Stromal cell of bone marrow (primary cell): Measurements from ENCODE around the gene SPAG16.
"Not testable (repeated sequence)": the region's sequence is repeated elsewhere in the genome, so short reads cannot be mapped to it uniquely, and the experiment has no call there.

Experiments
- DNase-seq: peaks from one replicate; pipeline ENCODE4 v3.0.0-alpha.2; 2012; ENCODE audit warnings: low read depth

SPAG16 gene

GRCh38 chr2:213410687-213411086 is 126.4 kb downstream of the SPAG16 start:
- not testable (repeated sequence) for DNase-seq

GRCh38 chr2:213411582-213412289 is 127.5 kb downstream of the SPAG16 start:
- no peak for DNase-seq

GRCh38 chr2:213415093-213415492 is 130.8 kb downstream of the SPAG16 start:
- DNase-seq, result no peak

- no peak for DNase-seq
Measured at GRCh38 chr2:213416832-213417231, 132.6 kb downstream of the SPAG16 start.

GRCh38 chr2:213419980-213420379 is 135.7 kb downstream of the SPAG16 start:
- no peak for DNase-seq

GRCh38 chr2:213420828-213421385 is 136.6 kb downstream of the SPAG16 start:
- DNase-seq, result no peak

GRCh38 chr2:213422211-213422610 is 137.9 kb downstream of the SPAG16 start:
- no peak for DNase-seq

- DNase-seq, result no peak
Measured at GRCh38 chr2:213425618-213426017, 141.4 kb downstream of the SPAG16 start.

GRCh38 chr2:213429516-213429915 is 145.3 kb downstream of the SPAG16 start:
- no peak for DNase-seq

GRCh38 chr2:213443921-213444320 is 159.7 kb downstream of the SPAG16 start:
- DNase-seq, result no peak

- no peak for DNase-seq
Measured at GRCh38 chr2:213451542-213452239, 167.4 kb downstream of the SPAG16 start.

GRCh38 chr2:213455316-213456008 is 171.2 kb downstream of the SPAG16 start:
- no peak for DNase-seq

GRCh38 chr2:213475433-213475832 is 191.2 kb downstream of the SPAG16 start:
- DNase-seq, result no peak

GRCh38 chr2:213476641-213477040 is 192.4 kb downstream of the SPAG16 start:
- no peak for DNase-seq

- no peak for DNase-seq
Measured at GRCh38 chr2:213490087-213490486, 205.8 kb downstream of the SPAG16 start.

GRCh38 chr2:213491376-213491775 is 207.1 kb downstream of the SPAG16 start:
- no peak for DNase-seq

GRCh38 chr2:213496226-213496625 is 212.0 kb downstream of the SPAG16 start:
- DNase-seq, result no peak

GRCh38 chr2:213500881-213501280 is 216.6 kb downstream of the SPAG16 start:
- DNase-seq, result no peak

- DNase-seq, result no peak
Measured at GRCh38 chr2:213524164-213524563, 239.9 kb downstream of the SPAG16 start.

GRCh38 chr2:213537579-213537978 is 253.3 kb downstream of the SPAG16 start:
- no peak for DNase-seq

- DNase-seq, result no peak
Measured at GRCh38 chr2:213544940-213545339, 260.7 kb downstream of the SPAG16 start.

GRCh38 chr2:213545481-213545880 is 261.2 kb downstream of the SPAG16 start:
- DNase-seq, result no peak

GRCh38 chr2:213545964-213546475 is 261.8 kb downstream of the SPAG16 start:
- DNase-seq, result no peak
